ENCODE measurements around the gene RAPSN. TPM values are rescaled to one million over a fixed set of nuclear protein-coding genes. Genes with fewer than 3 reads are reported as not detected.

RAPSN gene
- total RNA-seq, 1 experiment from 2014 or later, result 1.0 TPM

DNA sequence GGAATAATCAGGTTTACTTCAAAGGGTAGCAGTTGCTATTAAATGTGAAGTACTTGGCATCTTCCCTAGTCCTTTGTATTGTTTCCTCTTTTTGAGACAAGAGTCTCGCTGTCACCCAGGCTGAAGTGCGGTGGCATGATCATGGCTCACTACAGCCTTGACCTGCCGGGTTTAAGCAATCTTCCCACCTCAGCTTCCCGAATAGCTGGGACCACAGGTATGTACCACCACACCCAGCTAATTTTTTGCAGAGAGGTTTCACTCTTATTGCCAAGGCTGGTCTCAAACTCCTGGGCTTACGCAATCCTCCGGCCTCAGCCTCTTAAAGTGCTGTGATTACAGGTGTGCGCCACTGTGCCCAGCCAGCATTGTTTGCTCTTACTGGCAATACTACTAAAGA, 36.2 kb upstream of the RAPSN start:
- TF ChIP-seq, protein P1, sequence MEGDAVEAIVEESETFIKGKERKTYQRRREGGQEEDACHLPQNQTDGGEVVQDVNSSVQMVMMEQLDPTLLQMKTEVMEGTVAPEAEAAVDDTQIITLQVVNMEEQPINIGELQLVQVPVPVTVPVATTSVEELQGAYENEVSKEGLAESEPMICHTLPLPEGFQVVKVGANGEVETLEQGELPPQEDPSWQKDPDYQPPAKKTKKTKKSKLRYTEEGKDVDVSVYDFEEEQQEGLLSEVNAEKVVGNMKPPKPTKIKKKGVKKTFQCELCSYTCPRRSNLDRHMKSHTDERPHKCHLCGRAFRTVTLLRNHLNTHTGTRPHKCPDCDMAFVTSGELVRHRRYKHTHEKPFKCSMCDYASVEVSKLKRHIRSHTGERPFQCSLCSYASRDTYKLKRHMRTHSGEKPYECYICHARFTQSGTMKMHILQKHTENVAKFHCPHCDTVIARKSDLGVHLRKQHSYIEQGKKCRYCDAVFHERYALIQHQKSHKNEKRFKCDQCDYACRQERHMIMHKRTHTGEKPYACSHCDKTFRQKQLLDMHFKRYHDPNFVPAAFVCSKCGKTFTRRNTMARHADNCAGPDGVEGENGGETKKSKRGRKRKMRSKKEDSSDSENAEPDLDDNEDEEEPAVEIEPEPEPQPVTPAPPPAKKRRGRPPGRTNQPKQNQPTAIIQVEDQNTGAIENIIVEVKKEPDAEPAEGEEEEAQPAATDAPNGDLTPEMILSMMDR (conservative IDR thresholded peaks at IDR 0.05; ENCODE audit: low read depth, low read length), result no peak
- TF ChIP-seq EZH2 (IDR thresholded peaks at IDR 0.05; ENCODE audit: borderline replicate concordance, low read depth, low read length, poor library complexity, severe bottlenecking), result no peak
- POLR2A ChIA-PET (ENCODE audit: low non-redundant PET), result interaction anchor here (0.6 kb wide), 1 partner anchor 41 kb away, joined by 8 read pairs; no protein-coding TSS in a partner anchor
- H3K27me3 ChIP-seq (replicated peaks; ENCODE audit: insufficient read depth, low read depth, low read length, poor library complexity), result no peaks in the 10 kb centered on the region
- H3K4me3 ChIP-seq (ENCODE audit: low read depth, low read length, poor library complexity, severe bottlenecking), result no peak overlapping the region
- H3K27ac ChIP-seq (ENCODE audit: low read depth, low read length, poor library complexity, severe bottlenecking), result no peak overlapping the region
- H3K36me3 ChIP-seq (ENCODE audit: insufficient read depth, low read length, poor library complexity, severe bottlenecking), result peaks cover 88% of the 10 kb centered on the region
- no peak for DNase-seq (ENCODE audit: low spot score)
- no peaks in the 10 kb centered on the region for H3K9me3 ChIP-seq (ENCODE audit: low read depth, low read length, poor library complexity, severe bottlenecking)
- intact Hi-C loops (cut with micrococcal nuclease; ENCODE audit: unreplicated experiment), result no loop called here
- no peaks in the 10 kb centered on the region for H3K4me1 ChIP-seq (ENCODE audit: insufficient read depth, low read length, poor library complexity, severe bottlenecking)
- BruUV-seq (replicated peaks), result no TSS peak
- CTCF ChIA-PET, result no interaction called here

DNA sequence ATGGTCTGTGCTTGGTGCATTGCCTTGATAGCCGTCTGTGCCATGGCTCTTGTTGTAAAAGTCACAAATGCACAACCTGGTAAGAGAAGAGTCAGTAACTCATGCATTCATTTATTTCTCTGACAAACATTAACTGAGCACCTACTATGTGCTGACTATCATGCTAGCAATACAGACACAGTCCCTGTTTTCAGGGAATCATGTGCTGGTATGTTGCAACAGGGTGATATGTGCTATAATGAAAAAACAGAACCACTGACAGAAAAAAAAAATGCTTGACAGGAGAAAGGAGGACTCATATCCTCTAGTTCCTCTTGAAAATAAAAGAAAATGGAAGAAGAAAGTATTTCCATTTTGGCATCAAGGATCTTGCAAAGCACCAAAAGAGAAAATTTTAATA, 34.5 kb upstream of the RAPSN start:
- Histone ChIP-seq H3K4me1 (ENCODE audit: insufficient read depth, low read length, poor library complexity, severe bottlenecking) (no peaks in the 10 kb centered on the region), H3K9me3 (ENCODE audit: low read depth, low read length, poor library complexity, severe bottlenecking) (no peaks in the 10 kb centered on the region), H3K4me3 (ENCODE audit: low read depth, low read length, poor library complexity, severe bottlenecking) (no peak overlapping the region), H3K36me3 (ENCODE audit: insufficient read depth, low read length, poor library complexity, severe bottlenecking) (peaks cover 96% of the 10 kb centered on the region), H3K27ac (ENCODE audit: low read depth, low read length, poor library complexity, severe bottlenecking) (no peak overlapping the region), H3K27me3 (replicated peaks; ENCODE audit: insufficient read depth, low read depth, low read length, poor library complexity) (no peaks in the 10 kb centered on the region)
- no TSS peak for BruUV-seq (replicated peaks)
- no peak for DNase-seq (ENCODE audit: low spot score)
- intact Hi-C loops (cut with micrococcal nuclease; ENCODE audit: unreplicated experiment), result no loop called here
- ChIA-PET POLR2A (ENCODE audit: low non-redundant PET) (no interaction called here), CTCF (no interaction called here)
- TF ChIP-seq, protein P1 (conservative IDR thresholded peaks at IDR 0.05; ENCODE audit: low read depth, low read length), result no peak
- no peak for TF ChIP-seq EZH2 (IDR thresholded peaks at IDR 0.05; ENCODE audit: borderline replicate concordance, low read depth, low read length, poor library complexity, severe bottlenecking)

DNA sequence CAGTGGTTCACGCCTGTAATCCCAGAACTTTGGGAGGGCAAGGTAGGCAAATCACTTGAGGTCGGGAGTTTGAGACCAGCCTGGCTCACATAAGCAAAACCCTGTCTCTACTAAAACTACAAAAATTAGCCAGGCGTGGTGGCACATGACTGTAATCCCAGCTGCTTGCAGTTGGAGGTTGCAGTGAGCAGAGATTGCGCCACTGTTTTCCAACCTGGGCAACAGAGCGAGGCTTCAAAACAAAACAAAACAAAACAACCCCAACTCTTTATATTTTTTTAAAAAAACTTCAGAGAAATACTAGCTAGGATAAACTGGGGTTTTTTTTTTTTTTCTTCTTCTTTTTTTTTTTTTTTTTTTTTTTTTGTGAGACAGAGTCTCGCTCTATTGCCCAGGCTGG, 31.8 kb upstream of the RAPSN start:
- Histone ChIP-seq H3K4me1 (ENCODE audit: insufficient read depth, low read length, poor library complexity, severe bottlenecking) (no peaks in the 10 kb centered on the region), H3K27ac (ENCODE audit: low read depth, low read length, poor library complexity, severe bottlenecking) (no peak overlapping the region), H3K27me3 (replicated peaks; ENCODE audit: insufficient read depth, low read depth, low read length, poor library complexity) (no peaks in the 10 kb centered on the region), H3K36me3 (ENCODE audit: insufficient read depth, low read length, poor library complexity, severe bottlenecking) (peaks cover 98% of the 10 kb centered on the region), H3K4me3 (ENCODE audit: low read depth, low read length, poor library complexity, severe bottlenecking) (no peak overlapping the region), H3K9me3 (ENCODE audit: low read depth, low read length, poor library complexity, severe bottlenecking) (no peaks in the 10 kb centered on the region)
- POLR2A ChIA-PET (ENCODE audit: low non-redundant PET), result no interaction called here
- no TSS peak for BruUV-seq (replicated peaks)
- CTCF ChIA-PET, result no interaction called here
- TF ChIP-seq, protein P1 (conservative IDR thresholded peaks at IDR 0.05; ENCODE audit: low read depth, low read length), result no peak
- intact Hi-C loops (cut with micrococcal nuclease; ENCODE audit: unreplicated experiment), result no loop called here
- DNase-seq (ENCODE audit: low spot score), result no peak
